Activated CD8-positive, alpha-beta memory T cell treated with anti-CD3 and anti-CD28 coated beads, Interleukin-2, amount 50 U/mL, for 48 hours (primary cell): ENCODE results near the gene MSX1.
A peak's percentile ranks its signal among the peaks of the same experiment; 100 is the strongest.

Source experiments
- DNase-seq: peaks from one replicate; pipeline ENCODE4 v3.0.0-alpha.2; 2020

Gene MSX1

GRCh38 chr4:4841156-4841555 lies 18.3 kb upstream of the MSX1 start:
- no peak for DNase-seq

GRCh38 chr4:4842476-4843441 lies 16.7 kb upstream of the MSX1 start:
- no peak for DNase-seq

GRCh38 chr4:4843635-4844291 lies 15.7 kb upstream of the MSX1 start:
- no peak for DNase-seq

GRCh38 chr4:4845027-4845426 lies 14.4 kb upstream of the MSX1 start:
- DNase-seq, result no peak

GRCh38 chr4:4847011-4847410 lies 12.5 kb upstream of the MSX1 start:
- DNase-seq, result no peak

- no peak for DNase-seq
Measured at GRCh38 chr4:4848540-4848939, 10.9 kb upstream of the MSX1 start.

- DNase-seq, result no peak
Measured at GRCh38 chr4:4849106-4849505, 10.4 kb upstream of the MSX1 start.

GRCh38 chr4:4849524-4850193 lies 9.8 kb upstream of the MSX1 start:
- DNase-seq, result no peak

- no peak for DNase-seq
Measured at GRCh38 chr4:4851081-4851480, 8.4 kb upstream of the MSX1 start.

- DNase-seq, result no peak
Measured at GRCh38 chr4:4851906-4852305, 7.6 kb upstream of the MSX1 start.

GRCh38 chr4:4852591-4853362 lies 6.7 kb upstream of the MSX1 start:
- DNase-seq, result peak; percentile 69

GRCh38 chr4:4853371-4853823 lies 6.1 kb upstream of the MSX1 start:
- no peak for DNase-seq

- no peak for DNase-seq
Measured at GRCh38 chr4:4853921-4854648, 5.4 kb upstream of the MSX1 start.

GRCh38 chr4:4854649-4855295 lies 4.7 kb upstream of the MSX1 start:
- DNase-seq, result no peak

- no peak for DNase-seq
Measured at GRCh38 chr4:4855301-4856070, 4.0 kb upstream of the MSX1 start.

- DNase-seq, result no peak
Measured at GRCh38 chr4:4856071-4857000, 3.1 kb upstream of the MSX1 start.

- no peak for DNase-seq
Measured at GRCh38 chr4:4857001-4857808, 2.3 kb upstream of the MSX1 start.

- no peak for DNase-seq
Measured at GRCh38 chr4:4857809-4858508, 1.5 kb upstream of the MSX1 start.
